Measurements from ENCODE around the gene AXIN2.

- TF ChIP-seq CTCF (IDR thresholded peaks at IDR 0.05) (no peak), POLR2AphosphoS5 (IDR thresholded peaks at IDR 0.05) (no peak), EP300 (IDR thresholded peaks at IDR 0.05) (no peak)
Measured at GRCh38 chr17:65548269-65548969, 13.0 kb downstream of the AXIN2 start.
